ENCODE results near the gene ZBTB7A.
A peak's percentile ranks its signal among the peaks of the same experiment; 100 is the strongest.
"Not testable (repeated sequence)": the region's sequence is repeated elsewhere in the genome, so short reads cannot be mapped to it uniquely, and the experiment has no call there.

Gene ZBTB7A

DNA sequence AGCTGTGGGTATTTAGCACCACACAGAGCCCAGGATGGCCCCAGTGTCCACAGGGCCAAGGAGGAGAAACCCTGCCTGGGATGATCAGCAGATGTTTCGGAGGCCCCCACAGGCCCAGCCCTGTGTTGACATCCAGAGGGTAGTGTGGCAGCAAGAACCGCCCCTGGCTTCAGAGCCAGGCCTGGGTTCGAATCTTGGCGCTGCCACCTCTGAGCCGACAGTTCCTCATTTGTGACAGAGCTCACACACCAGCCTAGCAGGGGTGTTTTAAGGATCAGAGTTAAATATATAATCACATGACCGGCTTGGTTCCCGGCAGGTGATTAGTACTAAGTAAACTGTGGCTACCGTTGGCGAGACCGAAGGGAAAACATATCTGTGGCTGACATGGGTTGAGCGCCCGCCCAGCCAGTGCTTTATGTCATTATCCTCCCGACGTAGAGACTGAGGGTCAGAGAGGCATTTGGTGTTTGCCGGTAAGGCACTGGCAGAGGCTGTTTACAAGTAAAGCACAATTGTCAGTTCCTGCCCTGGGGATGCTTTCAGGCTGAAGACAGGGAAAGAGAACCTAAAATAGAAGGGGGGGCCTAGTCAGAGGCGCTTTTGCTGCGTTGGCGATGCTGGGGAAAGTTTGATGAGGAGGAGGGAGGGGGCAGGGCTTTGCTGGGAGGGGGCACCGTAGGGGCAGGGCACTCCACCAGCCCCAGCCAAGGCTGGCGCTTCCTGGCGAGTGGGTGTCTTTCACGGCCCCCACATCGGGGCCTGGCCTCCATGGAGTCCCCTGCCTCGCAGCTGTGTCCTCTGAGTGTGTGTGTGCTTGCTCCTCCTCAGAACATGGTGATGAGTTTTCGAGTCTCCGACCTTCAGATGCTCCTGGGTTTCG, 54.4 kb downstream of the ZBTB7A start:
- Mint-ChIP-seq H3K27ac (no peak overlapping the region), H3K9me3 (no peaks in the 10 kb centered on the region), H3K4me1 (peaks cover 47% of the 10 kb centered on the region)

DNA sequence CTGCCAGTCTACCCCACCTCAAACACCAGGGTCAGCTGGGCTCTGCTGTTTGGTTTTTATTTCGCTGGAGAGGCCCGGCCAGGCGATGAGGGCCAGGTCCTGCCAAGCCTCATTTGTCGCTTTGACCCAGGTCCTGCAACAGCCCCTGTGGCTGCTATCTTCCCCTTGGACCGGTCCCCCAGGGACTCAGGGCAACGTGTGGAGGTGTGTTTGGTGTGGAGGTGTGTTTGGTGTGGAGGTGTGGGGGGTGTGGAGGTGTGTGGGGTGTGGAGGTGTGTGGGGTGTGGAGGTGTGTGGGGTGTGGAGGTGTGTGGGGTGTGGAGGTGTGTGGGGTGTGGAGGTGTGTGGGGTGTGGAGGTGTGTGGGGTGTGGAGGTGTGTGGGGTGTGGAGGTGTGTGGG, 55.3 kb downstream of the ZBTB7A start:
- not testable (repeated sequence) for H3K27ac Mint-ChIP-seq, H3K36me3 Mint-ChIP-seq, H3K9me3 Mint-ChIP-seq, H3K27me3 Mint-ChIP-seq, H3K4me3 Mint-ChIP-seq
- H3K4me1 Mint-ChIP-seq: peaks cover 46% of the 10 kb centered on the region

More for the DNA sequence above, 54.4 kb downstream of the ZBTB7A start:
- H3K4me3 Mint-ChIP-seq: no peak overlapping the region
- H3K27me3 Mint-ChIP-seq: no peaks in the 10 kb centered on the region
- peaks cover 4% of the 10 kb centered on the region for H3K36me3 Mint-ChIP-seq

DNA sequence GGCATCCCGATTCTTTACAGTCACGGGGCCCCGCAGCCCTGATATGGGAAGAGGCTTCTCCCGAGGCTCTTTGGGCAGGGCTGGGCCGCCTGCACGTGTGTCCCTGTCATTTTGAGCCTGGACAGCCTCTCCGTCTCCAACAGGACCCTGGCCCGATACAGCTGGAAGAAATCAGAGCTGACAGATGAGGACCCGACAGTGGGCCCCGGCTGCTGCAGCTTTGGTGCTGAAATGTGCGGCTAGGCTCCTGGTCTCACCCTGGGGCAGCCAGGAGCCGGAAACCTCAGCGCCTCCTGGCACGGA, 55.9 kb downstream of the ZBTB7A start:
- Mint-ChIP-seq H3K4me3 (no peak overlapping the region), H3K27ac (no peak overlapping the region), H3K9me3 (no peaks in the 10 kb centered on the region)

DNA sequence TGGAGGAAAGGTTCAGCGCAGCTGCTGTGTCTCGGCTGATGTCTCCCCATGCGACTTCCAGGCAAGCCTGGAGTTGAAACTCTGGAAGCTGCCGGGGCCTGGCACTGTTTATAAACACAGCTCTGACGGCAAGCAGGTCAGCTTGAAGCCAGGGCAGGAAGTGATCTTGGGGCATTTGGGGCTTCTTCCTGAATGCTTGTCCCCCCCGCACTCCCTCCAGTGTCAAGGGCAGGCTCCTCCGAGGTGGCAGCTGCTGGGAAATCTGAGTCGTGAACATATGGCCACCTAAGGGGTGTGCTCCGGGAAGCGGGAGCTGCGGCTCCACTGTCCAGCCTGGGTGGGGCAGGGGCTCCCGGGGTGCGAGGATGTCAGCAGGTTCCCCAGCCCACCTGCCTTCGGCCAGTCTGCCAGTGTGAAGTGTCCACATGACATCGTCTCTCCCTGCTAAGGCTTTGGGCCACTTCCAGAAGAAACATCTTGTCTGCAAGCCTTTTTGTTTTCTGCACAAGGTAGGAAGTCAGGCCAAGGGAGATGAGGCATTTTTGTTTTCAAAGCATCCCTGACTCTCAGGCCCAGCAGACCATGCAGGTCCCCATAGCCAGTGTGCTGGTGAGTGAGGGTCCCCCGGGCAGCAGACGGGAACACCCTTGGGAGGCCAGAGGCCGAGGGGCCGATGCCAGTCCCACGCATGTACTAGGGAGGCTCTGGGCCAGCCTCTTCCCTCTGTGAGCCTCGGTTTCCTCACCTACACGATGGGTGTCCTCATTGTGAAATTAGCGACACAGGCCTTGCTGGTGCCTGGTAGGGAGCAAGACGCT, 56.5 kb downstream of the ZBTB7A start:
- no peak overlapping the region for H3K27ac Mint-ChIP-seq
- H3K4me3 Mint-ChIP-seq: no peak overlapping the region
- no peaks in the 10 kb centered on the region for H3K27me3 Mint-ChIP-seq
- H3K9me3 Mint-ChIP-seq: no peaks in the 10 kb centered on the region
- H3K4me1 Mint-ChIP-seq: peaks cover 44% of the 10 kb centered on the region
- H3K36me3 Mint-ChIP-seq: peaks cover 4% of the 10 kb centered on the region

More for the DNA sequence above, 55.9 kb downstream of the ZBTB7A start:
- Mint-ChIP-seq H3K27me3 (no peaks in the 10 kb centered on the region), H3K36me3 (peaks cover 4% of the 10 kb centered on the region), H3K4me1 (peaks cover 44% of the 10 kb centered on the region)

DNA sequence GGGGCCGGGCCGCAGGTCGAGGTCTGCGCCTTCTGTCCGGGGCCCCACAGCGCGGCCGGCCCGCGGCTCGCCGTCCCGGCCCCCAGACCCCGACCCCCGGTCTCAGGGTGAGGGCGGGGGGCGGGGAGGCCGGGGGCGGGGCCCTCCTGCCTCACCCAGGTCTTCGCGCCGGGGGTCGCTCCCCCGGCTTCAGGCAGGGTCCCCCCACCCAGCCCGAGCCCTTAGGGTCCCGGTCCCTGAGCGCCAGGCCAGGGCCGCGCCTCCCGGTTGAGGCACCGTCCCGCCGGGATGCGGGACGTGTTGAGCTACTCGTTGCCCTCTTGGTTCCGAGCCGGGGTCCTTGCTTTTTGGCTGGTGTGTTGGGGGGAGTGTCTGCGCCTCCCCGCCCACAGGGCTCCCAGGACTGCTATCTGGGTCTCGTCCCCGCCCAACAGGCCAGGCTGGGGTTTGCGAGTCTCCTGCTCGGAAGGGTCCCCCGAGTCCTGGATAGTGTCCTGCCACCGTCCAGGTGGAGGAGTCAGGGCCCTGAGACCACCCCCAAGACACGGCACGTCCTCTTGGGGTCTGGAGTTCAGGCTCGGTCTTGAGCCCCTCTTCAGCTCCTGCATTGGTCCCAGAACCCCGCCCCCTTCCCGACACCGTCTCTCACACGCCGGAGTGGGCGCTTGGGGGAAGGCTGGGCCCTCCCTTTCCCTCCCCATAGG, 58.7 kb downstream of the ZBTB7A start:
- H3K27ac Mint-ChIP-seq: peak overlapping the region; percentile 82
- peaks cover 38% of the 10 kb centered on the region for H3K4me1 Mint-ChIP-seq
- peak overlapping the region; percentile 92 for H3K4me3 Mint-ChIP-seq
- H3K27me3 Mint-ChIP-seq: no peaks in the 10 kb centered on the region
- no peaks in the 10 kb centered on the region for H3K9me3 Mint-ChIP-seq
- H3K36me3 Mint-ChIP-seq: peaks cover 4% of the 10 kb centered on the region

DNA sequence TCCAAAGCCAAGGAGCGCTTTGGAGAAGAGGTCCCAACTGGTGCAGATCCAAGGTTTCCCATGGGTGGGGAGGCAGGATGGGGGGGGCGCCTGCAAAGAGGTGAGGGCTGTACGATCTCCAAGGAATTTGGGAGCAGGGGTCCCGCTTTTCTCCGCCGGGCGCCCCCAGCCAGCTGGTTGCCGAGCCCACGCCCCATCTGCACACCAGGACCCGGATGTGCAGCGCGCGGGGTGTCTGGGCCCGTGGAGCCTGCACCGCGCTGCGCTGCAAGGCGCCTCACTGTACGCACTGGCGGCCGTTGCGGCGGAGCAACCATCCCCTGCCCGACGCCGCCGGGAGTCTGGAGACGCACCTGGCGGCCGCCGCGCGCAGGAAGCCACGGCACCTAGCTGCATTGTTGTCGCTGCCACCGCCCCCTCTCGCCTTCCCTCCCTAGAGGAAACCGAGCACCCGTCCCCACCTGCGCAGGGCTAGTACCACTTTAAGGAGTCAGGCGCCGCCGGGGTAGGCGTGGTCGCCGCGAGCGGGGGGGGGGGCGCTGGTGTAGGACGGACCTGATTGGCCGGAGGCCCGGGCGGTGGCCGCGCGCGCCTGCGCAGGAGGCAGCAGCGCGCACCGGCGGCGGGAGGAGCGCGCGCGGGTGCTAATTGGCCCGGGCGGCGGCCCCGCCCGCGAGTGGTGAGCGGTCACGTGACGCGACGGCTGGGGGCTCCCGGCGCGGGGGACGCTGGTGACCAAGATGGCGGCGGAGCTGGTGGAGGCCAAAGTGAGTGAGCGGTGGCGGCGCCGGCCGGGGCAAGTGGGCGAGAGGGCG, 59.5 kb downstream of the ZBTB7A start, which contains the start of gene PIAS4:
Gene PIAS4, plus strand, starts transcription at position 716 of the 815 bp plus-strand sequence. Its CDS starts 25 bp downstream, at position 741.
- H3K9me3 Mint-ChIP-seq: no peaks in the 10 kb centered on the region
- H3K4me1 Mint-ChIP-seq: peaks cover 32% of the 10 kb centered on the region
- H3K27me3 Mint-ChIP-seq: no peaks in the 10 kb centered on the region
- H3K36me3 Mint-ChIP-seq: no peaks in the 10 kb centered on the region
- peak within 1 kb of the TSS; percentile 92 for H3K4me3 Mint-ChIP-seq
- peak within 1 kb of the TSS; percentile 82 for H3K27ac Mint-ChIP-seq

DNA sequence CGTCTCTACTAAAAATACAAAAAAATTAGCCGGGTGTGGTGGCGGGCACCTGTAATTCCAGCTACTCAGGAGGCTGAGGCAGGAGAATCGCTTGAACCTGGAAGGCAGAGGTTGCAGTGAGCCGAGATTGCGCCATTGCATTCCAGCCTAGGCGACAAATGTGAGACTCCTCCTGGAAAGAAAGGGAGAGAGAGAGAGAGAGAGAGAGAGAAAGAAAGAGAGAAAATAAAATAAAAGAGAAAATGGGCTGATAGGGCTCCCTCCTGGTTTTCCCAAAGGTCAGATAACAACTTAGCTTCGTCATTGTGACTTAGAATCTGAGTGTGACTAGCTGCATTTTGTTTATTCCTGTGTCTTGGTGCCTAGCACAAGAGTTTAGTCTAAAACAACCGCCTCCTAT, 61.3 kb downstream of the ZBTB7A start:
- not testable (repeated sequence) for H3K27me3 Mint-ChIP-seq, H3K9me3 Mint-ChIP-seq, H3K27ac Mint-ChIP-seq, H3K36me3 Mint-ChIP-seq
- Mint-ChIP-seq H3K4me3 (peak overlapping the region; percentile 19), H3K4me1 (peaks cover 22% of the 10 kb centered on the region)

DNA sequence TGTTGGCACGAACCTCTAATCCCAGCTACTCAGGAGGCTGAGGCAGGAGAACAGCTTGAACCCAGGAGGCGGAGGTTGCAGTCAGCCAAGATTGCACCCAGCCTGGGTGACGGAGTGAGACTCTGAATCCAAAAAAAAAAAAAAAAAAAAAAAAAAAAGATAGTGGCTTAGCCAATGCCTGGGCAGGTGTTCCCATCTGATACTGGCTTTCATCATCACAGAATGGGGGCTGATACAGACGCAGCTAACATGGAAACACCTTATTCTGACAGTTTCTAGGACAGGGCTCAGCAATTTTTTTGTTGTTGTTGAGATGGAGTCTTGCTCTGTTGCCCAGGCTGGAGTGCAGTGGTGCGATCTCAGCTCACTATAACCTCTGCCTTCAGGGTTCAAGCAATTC, 65.9 kb downstream of the ZBTB7A start:
- not testable (repeated sequence) for H3K27me3 Mint-ChIP-seq, H3K4me1 Mint-ChIP-seq, H3K4me3 Mint-ChIP-seq, H3K9me3 Mint-ChIP-seq, H3K36me3 Mint-ChIP-seq, H3K27ac Mint-ChIP-seq

DNA sequence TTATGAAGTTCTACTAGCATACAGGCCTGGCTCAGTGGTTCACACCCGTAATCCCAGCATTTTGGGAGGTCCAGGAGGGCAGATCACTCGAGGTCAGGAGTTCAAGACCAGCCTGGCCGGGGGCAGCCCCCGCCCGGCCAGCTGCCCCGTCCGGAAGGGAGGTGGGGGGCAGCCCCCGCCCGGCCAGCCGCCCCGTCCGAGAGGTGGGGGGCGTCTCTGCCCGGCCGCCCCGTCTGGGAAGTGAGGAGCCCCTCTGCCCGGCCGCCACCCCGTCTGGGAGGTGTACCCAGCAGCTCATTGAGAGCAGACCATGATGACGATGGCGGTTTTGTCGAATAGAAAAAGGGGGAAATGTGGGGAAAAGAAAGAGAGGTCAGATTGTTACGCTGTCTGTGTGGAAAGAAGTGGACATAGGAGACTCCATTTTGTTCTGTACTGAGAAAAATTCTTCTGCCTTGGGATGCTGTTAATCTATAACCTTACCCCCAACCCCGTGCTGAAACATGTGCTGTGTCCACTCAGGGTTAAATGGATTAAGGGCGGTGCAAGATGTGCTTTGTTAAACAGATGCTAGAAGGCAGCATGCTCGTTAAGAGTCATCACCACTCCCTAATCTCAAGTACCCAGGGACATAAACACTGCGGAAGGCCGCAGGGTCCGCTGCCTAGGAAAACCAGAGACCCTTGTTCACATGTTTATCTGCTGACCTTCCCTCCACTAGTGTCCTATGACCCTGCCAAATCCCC, 67.9 kb downstream of the ZBTB7A start:
- H3K27me3 Mint-ChIP-seq, H3K27ac Mint-ChIP-seq, H3K4me1 Mint-ChIP-seq, H3K36me3 Mint-ChIP-seq, H3K9me3 Mint-ChIP-seq, H3K4me3 Mint-ChIP-seq: not testable (repeated sequence)

DNA sequence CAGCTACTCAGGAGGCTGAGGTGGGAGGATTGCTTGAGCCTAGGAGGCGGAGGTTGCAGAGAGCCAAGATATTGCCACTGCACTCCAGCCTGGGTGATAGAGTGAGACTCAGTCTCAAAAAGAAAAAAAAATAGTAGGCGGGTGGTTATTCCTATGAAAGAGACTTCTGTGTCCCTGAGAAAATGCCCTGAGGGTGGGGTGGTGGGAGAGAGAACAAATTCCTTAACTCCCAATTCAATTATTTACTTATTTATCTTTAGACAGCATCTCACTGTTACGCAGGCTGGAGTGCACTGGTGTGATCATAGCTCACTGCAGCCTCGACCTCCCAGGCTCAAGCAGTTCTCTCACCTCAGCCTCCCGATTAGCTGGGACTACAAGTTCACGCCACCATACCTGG, 71.1 kb downstream of the ZBTB7A start:
- H3K36me3 Mint-ChIP-seq: no peaks in the 10 kb centered on the region
- no peak overlapping the region for H3K4me3 Mint-ChIP-seq
- no peak overlapping the region for H3K27ac Mint-ChIP-seq
- H3K4me1 Mint-ChIP-seq: peaks cover 6% of the 10 kb centered on the region
- no peaks in the 10 kb centered on the region for H3K9me3 Mint-ChIP-seq
- no peaks in the 10 kb centered on the region for H3K27me3 Mint-ChIP-seq
